ENCODE data around the gene FHIT. TPM values are rescaled to one million over a fixed set of nuclear protein-coding genes. Genes with fewer than 3 reads are reported as not detected.

The FHIT gene
- total RNA-seq, 2 experiments from 2014 or later: 7.6 to 7.9 TPM

GRCh38 chr3:60207905-60208304 is 1043.3 kb downstream of the FHIT start:
- H3K4me3 Mint-ChIP-seq: no peak overlapping the region
- DNase-seq (no peak), ATAC-seq (no peak)
- no peaks in the 10 kb centered on the region for H3K36me3 Mint-ChIP-seq (ENCODE audit: low read depth)
- no peak overlapping the region for H3K27ac Mint-ChIP-seq
- no peaks in the 10 kb centered on the region for H3K4me1 Mint-ChIP-seq (ENCODE audit: low read depth)
- ChIA-PET POLR2A (interaction anchor here (1.3 kb wide), 1 partner anchor 13 kb away, joined by 4 read pairs; no protein-coding TSS in a partner anchor), CTCF (interaction anchor here (1.6 kb wide), 1 partner anchor 25 kb away, joined by 3 read pairs; no protein-coding TSS in a partner anchor)
- intact Hi-C loops (cut with micrococcal nuclease): no loop called here
- TF ChIP-seq, protein P1, sequence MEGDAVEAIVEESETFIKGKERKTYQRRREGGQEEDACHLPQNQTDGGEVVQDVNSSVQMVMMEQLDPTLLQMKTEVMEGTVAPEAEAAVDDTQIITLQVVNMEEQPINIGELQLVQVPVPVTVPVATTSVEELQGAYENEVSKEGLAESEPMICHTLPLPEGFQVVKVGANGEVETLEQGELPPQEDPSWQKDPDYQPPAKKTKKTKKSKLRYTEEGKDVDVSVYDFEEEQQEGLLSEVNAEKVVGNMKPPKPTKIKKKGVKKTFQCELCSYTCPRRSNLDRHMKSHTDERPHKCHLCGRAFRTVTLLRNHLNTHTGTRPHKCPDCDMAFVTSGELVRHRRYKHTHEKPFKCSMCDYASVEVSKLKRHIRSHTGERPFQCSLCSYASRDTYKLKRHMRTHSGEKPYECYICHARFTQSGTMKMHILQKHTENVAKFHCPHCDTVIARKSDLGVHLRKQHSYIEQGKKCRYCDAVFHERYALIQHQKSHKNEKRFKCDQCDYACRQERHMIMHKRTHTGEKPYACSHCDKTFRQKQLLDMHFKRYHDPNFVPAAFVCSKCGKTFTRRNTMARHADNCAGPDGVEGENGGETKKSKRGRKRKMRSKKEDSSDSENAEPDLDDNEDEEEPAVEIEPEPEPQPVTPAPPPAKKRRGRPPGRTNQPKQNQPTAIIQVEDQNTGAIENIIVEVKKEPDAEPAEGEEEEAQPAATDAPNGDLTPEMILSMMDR (IDR thresholded peaks at IDR 0.05): no peak
- H3K9me3 Mint-ChIP-seq: peaks cover 2% of the 10 kb centered on the region
- H3K27me3 Mint-ChIP-seq: no peaks in the 10 kb centered on the region

DNA sequence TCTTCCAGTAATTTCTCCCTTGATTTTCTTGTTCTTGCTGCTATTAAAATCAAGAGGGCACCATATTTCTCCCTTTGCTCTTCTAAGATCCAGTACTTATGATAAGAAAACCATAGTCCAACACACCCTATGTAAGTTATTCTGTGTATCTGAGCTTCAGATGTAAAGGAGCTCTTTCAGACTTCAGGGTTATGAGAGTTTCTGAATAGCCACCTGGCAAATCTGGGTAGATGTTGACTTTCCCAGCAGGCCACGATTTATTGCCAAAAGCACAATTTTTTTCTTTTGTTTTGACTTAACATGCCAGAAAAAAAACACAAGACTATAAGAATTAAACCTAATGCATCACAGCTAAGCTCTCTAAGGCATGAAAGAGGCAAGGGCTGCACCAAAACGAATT is 1045.0 kb downstream of the FHIT start:
- intact Hi-C loops (cut with micrococcal nuclease): no loop called here
- ATAC-seq (no peak), DNase-seq (no peak)
- Mint-ChIP-seq H3K36me3 (ENCODE audit: low read depth) (no peaks in the 10 kb centered on the region), H3K4me1 (ENCODE audit: low read depth) (no peaks in the 10 kb centered on the region), H3K27me3 (no peaks in the 10 kb centered on the region), H3K4me3 (no peak overlapping the region), H3K27ac (no peak overlapping the region), H3K9me3 (peaks cover 2% of the 10 kb centered on the region)
- ChIA-PET POLR2A (no interaction called here), CTCF (no interaction called here)
- TF ChIP-seq, protein P1 (IDR thresholded peaks at IDR 0.05): no peak

DNA sequence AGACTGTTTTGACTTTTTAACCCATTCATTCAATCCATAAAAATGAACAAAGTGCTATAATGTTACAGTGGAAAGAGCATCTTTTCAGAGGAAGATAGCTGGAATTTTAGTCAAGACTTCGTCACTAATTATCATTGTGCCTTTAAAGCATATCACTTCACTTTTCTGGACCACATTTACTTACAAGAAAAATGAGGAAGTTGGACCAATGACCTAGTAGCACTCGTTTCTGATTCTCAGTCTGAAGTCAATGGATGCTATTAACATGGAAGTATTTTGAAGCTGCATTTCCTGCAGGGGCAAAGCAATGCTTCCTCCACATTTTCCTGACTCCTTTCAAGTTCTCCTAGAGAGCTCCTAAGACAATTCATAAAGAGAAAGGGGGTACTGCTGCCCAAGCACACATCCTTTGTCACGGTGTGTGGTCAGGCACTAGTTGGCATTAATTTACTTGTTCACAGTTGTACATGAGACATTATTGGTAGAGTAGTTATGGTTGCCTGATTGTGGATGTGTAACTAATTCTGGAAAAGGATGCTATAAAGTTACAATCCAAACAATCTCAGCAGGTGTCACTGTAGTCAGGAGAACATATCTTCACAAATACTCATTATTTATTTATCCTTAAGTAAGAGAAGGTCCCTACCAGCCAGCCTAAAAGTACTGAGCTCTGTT is 1049.1 kb downstream of the FHIT start:
- CTCF ChIA-PET: no interaction called here
- TF ChIP-seq, protein P1 (IDR thresholded peaks at IDR 0.05): no peak
- Mint-ChIP-seq H3K4me3 (no peak overlapping the region), H3K9me3 (no peaks in the 10 kb centered on the region), H3K4me1 (ENCODE audit: low read depth) (no peaks in the 10 kb centered on the region), H3K27me3 (no peaks in the 10 kb centered on the region), H3K27ac (no peak overlapping the region), H3K36me3 (ENCODE audit: low read depth) (no peaks in the 10 kb centered on the region)
- ATAC-seq (no peak), DNase-seq (no peak)
- POLR2A ChIA-PET: interaction anchor here (1.0 kb wide), 1 partner anchor 13 kb away, joined by 3 read pairs; no protein-coding TSS in a partner anchor
- intact Hi-C loops (cut with micrococcal nuclease): no loop called here

DNA sequence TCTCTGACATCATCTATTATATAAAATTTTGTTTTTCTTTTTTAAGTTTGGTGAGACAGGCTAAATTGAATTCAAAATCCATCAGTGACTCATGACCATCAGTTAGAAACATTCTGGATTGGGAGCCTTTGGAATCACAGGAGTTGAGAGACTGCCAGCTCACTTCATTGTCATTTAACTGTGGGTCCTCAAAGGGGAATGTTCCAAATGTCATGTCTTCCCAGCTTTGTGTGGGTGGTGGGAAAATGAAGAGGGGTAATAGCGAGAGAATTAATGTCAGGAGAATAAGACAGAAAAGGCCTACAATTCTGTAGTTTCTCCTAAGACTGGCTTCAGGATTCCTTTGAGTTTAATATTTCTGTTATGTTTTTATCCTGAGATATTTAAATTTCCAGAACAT is 1051.9 kb downstream of the FHIT start:
- no peaks in the 10 kb centered on the region for H3K27me3 Mint-ChIP-seq
- no peak for ATAC-seq
- intact Hi-C loops (cut with micrococcal nuclease): loop anchor here (10.0 kb wide), 1 partner anchor 115 kb away; no protein-coding TSS in a partner anchor
- H3K36me3 Mint-ChIP-seq (ENCODE audit: low read depth): peaks cover 6% of the 10 kb centered on the region
- TF ChIP-seq, protein P1 (IDR thresholded peaks at IDR 0.05): no peak
- no peak for DNase-seq
- ChIA-PET CTCF (no interaction called here), POLR2A (no interaction called here)
- no peaks in the 10 kb centered on the region for H3K9me3 Mint-ChIP-seq
- no peak overlapping the region for H3K27ac Mint-ChIP-seq
- no peaks in the 10 kb centered on the region for H3K4me1 Mint-ChIP-seq (ENCODE audit: low read depth)
- H3K4me3 Mint-ChIP-seq: no peak overlapping the region

- DNase-seq (no peak), ATAC-seq (no peak)
- ChIA-PET CTCF (no interaction called here), POLR2A (no interaction called here)
- peaks cover 2% of the 10 kb centered on the region for H3K9me3 Mint-ChIP-seq
- H3K4me3 Mint-ChIP-seq: no peak overlapping the region
- peaks cover 10% of the 10 kb centered on the region for H3K36me3 Mint-ChIP-seq (ENCODE audit: low read depth)
- intact Hi-C loops (cut with micrococcal nuclease): loop anchor here (10.0 kb wide), 1 partner anchor 113 kb away; no protein-coding TSS in a partner anchor
- H3K27me3 Mint-ChIP-seq: no peaks in the 10 kb centered on the region
- no peak overlapping the region for H3K27ac Mint-ChIP-seq
- H3K4me1 Mint-ChIP-seq (ENCODE audit: low read depth): peaks cover 6% of the 10 kb centered on the region
- TF ChIP-seq, protein P1 (IDR thresholded peaks at IDR 0.05): no peak
These were observed 1053.0 kb downstream of the FHIT start for GRCh38 chr3:60198179-60198720.

Data from activated CD8-positive, alpha-beta T cell treated with anti-CD3 and anti-CD28 coated beads for 36 hours (primary cell).